HCT116 (cell line): ENCODE data around the gene DRC7. TPM values are rescaled to one million over a fixed set of nuclear protein-coding genes. Genes with fewer than 3 reads are reported as not detected.

Source experiments
- ATAC-seq: fragments of 200-7000 bp; cut with Tn5 transposase; 2 replicates; pipeline ENCODE4 v1.9.1; 2020; ENCODE audit warnings: mild to moderate bottlenecking, moderate library complexity
- BruUV-seq: library from RNA; stranded (reverse); fragments of 400-500 nt; replicated peaks from 2 replicates; lab custom pipeline; 2021; lab: Mats Ljungman, UMichigan
- CTCF ChIA-PET: fragments of 300-600 bp; sonication (Branson Sonifier 250); formaldehyde crosslinking; loops from one replicate; lab custom pipeline; 2021; ENCODE audit warnings: antibody characterized with exemption; lab: Charles Lee
- POLR2A ChIA-PET: fragments of 300-600, 350-600 bp; sonication (Branson Sonifier 250); formaldehyde crosslinking; loops from one replicate; lab custom pipeline; 2021; ENCODE audit warnings: antibody characterized with exemption; lab: Charles Lee
- RAD21 ChIA-PET, 2 experiments: fragments of 300-600 bp; sonication (Branson Sonifier 250); formaldehyde crosslinking; loops; one replicate each; lab custom pipeline; 2023; ENCODE audit warnings: low total read pairs in 2 of 2; ENCODE audit not compliant: uncharacterized antibody in 2 of 2, unreplicated experiment in 2 of 2, low non-redundant PET in 1 of 2; lab: Charles Lee
- DNase-seq: peaks from one replicate; pipeline ENCODE4 v3.0.0-alpha.2; 2010; ENCODE audit warnings: low read depth, low spot score
- H2AFZ ChIP-seq: fragments of 200-600 bp; shearing (Covaris generic), sonication (generic); 2 replicates; pipeline ENCODE4 v1.6.1; 2017; ENCODE audit warnings: low read depth, mixed run types, mixed read lengths, antibody characterized with exemption, low read length; ENCODE audit not compliant: poor library complexity, severe bottlenecking
- H3K27ac ChIP-seq: 2 replicates; pipeline ENCODE4 v1.5.1; 2012; ENCODE audit warnings: low read depth, low read length
- H3K27me3 ChIP-seq: fragments of 200-600 bp; sonication (generic); 2 replicates; pipeline ENCODE4 v1.6.1; 2016; ENCODE audit warnings: mixed run types, low read length, mixed read lengths; ENCODE audit not compliant: insufficient read depth
- H3K36me3 ChIP-seq, 2 experiments: fragments of 200-500 bp in 1 of 2; fragments of 200-600 bp in 1 of 2; sonication (Bioruptor generic) in 1 of 2; sonication (generic) in 1 of 2; 2 replicates each; pipeline versions ENCODE4 v1.5.1 to v1.6.1; 2014 to 2016; ENCODE audit warnings: low read length in 2 of 2, inconsistent platforms in 1 of 2, mixed read lengths in 1 of 2, mixed run types in 1 of 2; ENCODE audit not compliant: insufficient read depth in 2 of 2, control insufficient read depth in 1 of 2
- H3K4me1 ChIP-seq, 2 experiments: fragments of 200-600 bp in 1 of 2; sonication (generic) in 1 of 2; 2 replicates each; pipeline versions ENCODE4 v1.5.1 to v1.6.1; 2012 to 2017; ENCODE audit warnings: low read length in 2 of 2, inconsistent platforms in 1 of 2, mild to moderate bottlenecking in 1 of 2, mixed read lengths in 1 of 2, mixed run types in 1 of 2, moderate library complexity in 1 of 2; ENCODE audit not compliant: insufficient read depth in 2 of 2, control insufficient read depth in 1 of 2
- H3K4me2 ChIP-seq: fragments of 200-600 bp; sonication (generic); 2 replicates; pipeline ENCODE4 v1.6.1; 2017; ENCODE audit warnings: mixed run types, low read length, mixed read lengths
- H3K4me3 ChIP-seq, 2 experiments: fragments of 200-600 bp in 1 of 2; sonication (generic) in 1 of 2; replicated peaks in 1 of 2; 2 replicates each; pipeline ENCODE4 v1.5.1; 2011 to 2016; ENCODE audit warnings: low read length in 2 of 2, control low read depth in 1 of 2, low read depth in 1 of 2, mild to moderate bottlenecking in 1 of 2, mixed read lengths in 1 of 2, mixed run types in 1 of 2
- H3K79me2 ChIP-seq: fragments of 200-600 bp; sonication (generic); 2 replicates; pipeline ENCODE4 v1.6.1; 2017; ENCODE audit warnings: mild to moderate bottlenecking, mixed run types, low read length, moderate library complexity, mixed read lengths; ENCODE audit not compliant: insufficient read depth
- H3K9ac ChIP-seq: fragments of 200-600 bp; sonication (generic); 2 replicates; pipeline ENCODE4 v1.6.1; 2016; ENCODE audit warnings: low read length, mixed read lengths
- H3K9me2 ChIP-seq: fragments of 200-600 bp; sonication (generic), shearing (Covaris generic); 2 replicates; pipeline ENCODE4 v1.6.1; 2017; ENCODE audit warnings: mixed run types, mild to moderate bottlenecking, moderate library complexity; ENCODE audit not compliant: insufficient read depth
- H3K9me3 ChIP-seq, 2 experiments: fragments of 200-500 bp in 1 of 2; fragments of 200-600 bp in 1 of 2; sonication (Bioruptor generic) in 1 of 2; sonication (generic) in 1 of 2; 2 replicates each; pipeline ENCODE4 v1.6.1; 2014 to 2017; ENCODE audit warnings: low read length in 2 of 2, mixed read lengths in 2 of 2, inconsistent platforms in 1 of 2, low read depth in 1 of 2, mild to moderate bottlenecking in 1 of 2, mixed run types in 1 of 2, moderate library complexity in 1 of 2; ENCODE audit not compliant: control insufficient read depth in 1 of 2, insufficient read depth in 1 of 2
- H4K20me1 ChIP-seq: fragments of 200-600 bp; sonication (generic), shearing (Covaris generic); 2 replicates; pipeline ENCODE4 v1.6.1; 2017; ENCODE audit warnings: mixed run types, mild to moderate bottlenecking, moderate library complexity; ENCODE audit not compliant: insufficient read depth
- ATF3 ChIP-seq: IDR thresholded peaks from 2 replicates; pipeline ENCODE4 v1.6.1; 2012
- CBX3 ChIP-seq: IDR thresholded peaks from 2 replicates; pipeline ENCODE4 v1.6.1; 2012; ENCODE audit warnings: low read depth
- CTCF ChIP-seq, 3 experiments: fragments of 200-600 bp in 1 of 3; sonication (generic) in 1 of 3; IDR thresholded peaks in 2 of 3; conservative IDR thresholded peaks in 1 of 3; 2 replicates each; pipeline ENCODE4 v1.5.1; 2012 to 2017; ENCODE audit warnings: low read depth in 2 of 3, low read length in 2 of 3, antibody characterized with exemption in 1 of 3, borderline replicate concordance in 1 of 3, control low read depth in 1 of 3, mild to moderate bottlenecking in 1 of 3, mixed read lengths in 1 of 3, mixed run types in 1 of 3, moderate library complexity in 1 of 3; ENCODE audit not compliant: insufficient read depth in 1 of 3
- EGR1 ChIP-seq: IDR thresholded peaks from 2 replicates; pipeline ENCODE4 v1.6.1; 2012; ENCODE audit warnings: low read depth
- FOSL1 ChIP-seq: IDR thresholded peaks from 2 replicates; pipeline ENCODE4 v1.6.1; 2012; ENCODE audit warnings: low read depth
- JUND ChIP-seq: IDR thresholded peaks from 2 replicates; pipeline ENCODE4 v1.6.1; 2012
- MAX ChIP-seq: IDR thresholded peaks from 2 replicates; pipeline ENCODE4 v1.6.1; 2012
- POLR2AphosphoS5 ChIP-seq: IDR thresholded peaks from 2 replicates; pipeline ENCODE4 v1.6.1; 2011; ENCODE audit warnings: mild to moderate bottlenecking, low read depth, low read length, moderate library complexity
- RAD21 ChIP-seq: IDR thresholded peaks from 2 replicates; pipeline ENCODE4 v1.6.1; 2012; ENCODE audit warnings: low read depth, mild to moderate bottlenecking
- SIN3A ChIP-seq: IDR thresholded peaks from 2 replicates; pipeline ENCODE4 v1.6.1; 2012; ENCODE audit warnings: low read depth
- SRF ChIP-seq: IDR thresholded peaks from 2 replicates; pipeline ENCODE4 v1.6.1; 2012; ENCODE audit warnings: low read depth
- TCF7L2 ChIP-seq: IDR thresholded peaks from 2 replicates; pipeline ENCODE4 v1.7.0; 2011; ENCODE audit warnings: borderline replicate concordance, inconsistent platforms; ENCODE audit not compliant: insufficient read depth, insufficient read length; ENCODE audit errors: extremely low read depth
- YY1 ChIP-seq: IDR thresholded peaks from 2 replicates; pipeline ENCODE4 v1.6.1; 2011; ENCODE audit warnings: low read length, low read depth, moderate library complexity, mild to moderate bottlenecking; ENCODE audit not compliant: insufficient replicate concordance; ENCODE audit errors: extremely low read depth
- ZBTB33 ChIP-seq: IDR thresholded peaks from 2 replicates; pipeline ENCODE4 v1.6.1; 2011; ENCODE audit warnings: mild to moderate bottlenecking, low read length, moderate library complexity; ENCODE audit not compliant: insufficient replicate concordance; ENCODE audit errors: extremely low read depth
- ZFX ChIP-seq: fragments of 450-650 bp; IDR thresholded peaks from 2 replicates; pipeline ENCODE4 v1.6.1; 2017
- ZNF274 ChIP-seq: fragments of 200-500 bp; sonication (Bioruptor generic); IDR thresholded peaks from 2 replicates; pipeline ENCODE4 v1.6.1; 2014; ENCODE audit warnings: mild to moderate bottlenecking, low read depth, low read length, inconsistent platforms
- intact Hi-C: fragments of 100-400 bp; cut with micrococcal nuclease; formaldehyde crosslinking; loops from 2 replicates; pipeline ENCODE4 v1.10.0; 2022
- total RNA-seq: library from RNA; stranded (reverse); gene quantifications from one replicate; pipeline ENCODE4 v1.2.1, GENCODE V29; 2021; ENCODE audit not compliant: unreplicated experiment

DRC7 gene
- total RNA-seq, 1 experiment from 2014 or later, result 0.91 TPM

- DNase-seq, result no peak
- H3K9me2 ChIP-seq, result no peaks in the 10 kb centered on the region
- no peak for TF ChIP-seq YY1
- TF ChIP-seq ZNF274, result no peak
- TF ChIP-seq CBX3, result no peak
- TF ChIP-seq ATF3, result no peak
- no peak for TF ChIP-seq TCF7L2
- TF ChIP-seq POLR2AphosphoS5, result no peak
- no peak for TF ChIP-seq MAX
- no peak for TF ChIP-seq SIN3A
- TF ChIP-seq SRF, result no peak
- no peak for TF ChIP-seq RAD21
- H2AFZ ChIP-seq, result no peak overlapping the region
- no peaks in the 10 kb centered on the region for H3K27me3 ChIP-seq
- ATAC-seq, result no peak
- no peaks in the 10 kb centered on the region for H3K79me2 ChIP-seq
- BruUV-seq, result no TSS peak
- ChIA-PET CTCF (no interaction called here), POLR2A (no interaction called here), RAD21 (no interaction called here)
- H3K4me1 ChIP-seq, result no peaks in the 10 kb centered on the region
- H4K20me1 ChIP-seq, result no peaks in the 10 kb centered on the region
- intact Hi-C loops, result no loop called here
- no peak overlapping the region for H3K27ac ChIP-seq
- no peak overlapping the region for H3K4me2 ChIP-seq
- H3K36me3 ChIP-seq, result no peaks in the 10 kb centered on the region
- no peak overlapping the region for H3K9ac ChIP-seq
- H3K9me3 ChIP-seq, result no peaks in the 10 kb centered on the region
- H3K4me3 ChIP-seq, result no peak overlapping the region
Measured at GRCh38 chr16:57687363-57687929, 7.2 kb upstream of the DRC7 start.

GRCh38 chr16:57688487-57688986 lies 6.1 kb upstream of the DRC7 start:
- RAD21 ChIA-PET, result no interaction called here
- H3K79me2 ChIP-seq, result no peaks in the 10 kb centered on the region
- no peak overlapping the region for H3K4me2 ChIP-seq
- no peak overlapping the region for H3K27ac ChIP-seq
- no peaks in the 10 kb centered on the region for H3K9me2 ChIP-seq
- no peaks in the 10 kb centered on the region for H3K9me3 ChIP-seq
- ATAC-seq (no peak), DNase-seq (no peak)
- H3K9ac ChIP-seq, result no peak overlapping the region
- no peaks in the 10 kb centered on the region for H4K20me1 ChIP-seq
- H3K4me3 ChIP-seq, result no peak overlapping the region
- H2AFZ ChIP-seq, result no peak overlapping the region
- intact Hi-C loops, result no loop called here
- BruUV-seq, result no TSS peak
- no peaks in the 10 kb centered on the region for H3K4me1 ChIP-seq
- CTCF ChIA-PET, result no interaction called here
- POLR2A ChIA-PET, result no interaction called here
- no peaks in the 10 kb centered on the region for H3K36me3 ChIP-seq
- H3K27me3 ChIP-seq, result no peaks in the 10 kb centered on the region
- no peak for TF ChIP-seq CTCF (IDR thresholded peaks at IDR 0.05 in 2 of 3, conservative IDR thresholded peaks at IDR 0.05 in 1 of 3; ENCODE audit: borderline replicate concordance in 1 of 3, insufficient read depth in 1 of 3, low read depth in 2 of 3, low read length in 2 of 3)
- TF ChIP-seq ZFX, result no peak
- no peak for TF ChIP-seq JUND
- TF ChIP-seq ZBTB33, result no peak
- TF ChIP-seq POLR2AphosphoS5, result no peak
- TF ChIP-seq ZNF274, result no peak
- TF ChIP-seq SIN3A, result no peak
- no peak for TF ChIP-seq FOSL1
- TF ChIP-seq CBX3, result no peak
- TF ChIP-seq ATF3, result no peak
- TF ChIP-seq EGR1, result no peak
